Endodermal cell (in vitro differentiated cells): ENCODE results near the gene AATF. TPM values are rescaled to one million over a fixed set of nuclear protein-coding genes. Genes with fewer than 3 reads are reported as not detected.

Source experiments
- DNase-seq: peaks from one replicate; pipeline ENCODE4 v3.0.0-alpha.2; 2017
- H3K27ac ChIP-seq: 2 replicates; pipeline ENCODE4 v1.5.1; 2013; ENCODE audit warnings: mild to moderate bottlenecking, low read depth, low read length, moderate library complexity
- H3K27me3 ChIP-seq: 2 replicates; pipeline ENCODE4 v1.6.1; 2013; ENCODE audit warnings: mild to moderate bottlenecking, low read length, moderate library complexity; ENCODE audit not compliant: insufficient read depth, control insufficient read depth, poor library complexity, severe bottlenecking
- H3K36me3 ChIP-seq: 2 replicates; pipeline ENCODE4 v1.7.0; 2013; ENCODE audit warnings: mild to moderate bottlenecking, low read length, moderate library complexity; ENCODE audit not compliant: control insufficient read depth, insufficient read depth
- H3K4me1 ChIP-seq: one replicate; pipeline ENCODE4 v1.7.0; 2013; ENCODE audit warnings: low read length; ENCODE audit not compliant: control insufficient read depth, insufficient read depth
- H3K4me3 ChIP-seq: 2 replicates; pipeline ENCODE4 v1.5.1; 2013; ENCODE audit warnings: mild to moderate bottlenecking, low read length, moderate library complexity
- H3K9ac ChIP-seq: 2 replicates; pipeline ENCODE4 v1.6.1; 2013; ENCODE audit warnings: mild to moderate bottlenecking, low read length, moderate library complexity; ENCODE audit not compliant: poor library complexity, severe bottlenecking; ENCODE audit errors: extremely low read depth
- H3K9me3 ChIP-seq: 2 replicates; pipeline ENCODE4 v1.6.1; 2013; ENCODE audit warnings: mild to moderate bottlenecking, low read length, moderate library complexity; ENCODE audit not compliant: control insufficient read depth
- H3K27ac Mint-ChIP-seq: 2 replicates; pipeline ENCODE4 v1.8.0; 2020; ENCODE audit warnings: mixed read lengths
- H3K27me3 Mint-ChIP-seq: 2 replicates; pipeline ENCODE4 v1.8.0; 2021; ENCODE audit warnings: mild to moderate bottlenecking, mixed read lengths; ENCODE audit not compliant: insufficient read depth
- H3K36me3 Mint-ChIP-seq: 2 replicates; pipeline ENCODE4 v1.8.0; 2020; ENCODE audit warnings: low read depth, mixed read lengths
- H3K4me1 Mint-ChIP-seq: 2 replicates; pipeline ENCODE4 v1.8.0; 2020; ENCODE audit warnings: mixed read lengths
- H3K4me3 Mint-ChIP-seq: 2 replicates; pipeline ENCODE4 v1.8.0; 2020; ENCODE audit warnings: mild to moderate bottlenecking, moderate library complexity, mixed read lengths
- H3K9me3 Mint-ChIP-seq: 2 replicates; pipeline ENCODE4 v1.8.0; 2020; ENCODE audit warnings: mild to moderate bottlenecking, mixed read lengths
- WGBS, 2 experiments: methylation state at CpG; one replicate each; pipeline versions ENCODE4 v1.1.5 to v1.1.7; 2013; ENCODE audit warnings: missing lambda C conversion rate in 2 of 2, mixed read lengths in 1 of 2; ENCODE audit not compliant: insufficient coverage in 1 of 2, insufficient read length in 1 of 2; 5-methylcytosine and 5-hydroxymethylcytosine counted together
- total RNA-seq, 2 donors: library from RNA; stranded (reverse); fragmentation: NEBNext Ultra II Directional in 1 of 2; extraction: Animal tissue kit (Norgen Biotek cat#: 25700) in 1 of 2; gene quantifications; 2 replicates in 1 of 2; 3 replicates in 1 of 2; pipeline ENCODE4 v1.2.1, GENCODE V29; 2021
- TF ChIP-seq, protein P1 (sequence below): fragments of 200-600 bp; sonication (generic); conservative IDR thresholded peaks from 2 replicates; pipeline ENCODE4 v1.5.0; 2021; ENCODE audit warnings: antibody characterized with exemption, mild to moderate bottlenecking

AATF gene
- total RNA-seq, 2 donors from 2014 or later, result 90.7 TPM

DNA sequence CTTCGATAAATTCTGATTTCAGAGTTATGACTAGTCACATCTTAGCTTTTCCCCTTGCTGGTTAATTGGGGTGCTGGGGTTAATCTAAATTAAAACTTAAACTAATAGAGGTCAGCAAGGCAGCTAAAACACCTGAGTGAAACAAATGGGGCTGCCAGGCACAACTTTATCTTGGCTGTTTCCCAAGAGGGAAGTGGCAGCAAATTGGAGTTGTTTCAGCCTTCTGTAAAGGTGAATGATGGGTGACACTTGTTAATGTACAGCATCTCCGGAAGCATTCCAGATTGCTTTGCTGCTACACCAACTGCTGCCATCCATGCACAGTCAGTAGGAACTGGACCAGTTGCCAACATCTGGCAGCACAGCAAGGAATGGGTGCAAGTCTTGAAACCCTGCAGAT, 43.9 kb downstream of the AATF start:
- no peak overlapping the region for H3K4me3 Mint-ChIP-seq
- 92 to 100% methylated on average over 1 to 2 of the region's 2 CpGs for WGBS, 2 experiments
- TF ChIP-seq, protein P1, sequence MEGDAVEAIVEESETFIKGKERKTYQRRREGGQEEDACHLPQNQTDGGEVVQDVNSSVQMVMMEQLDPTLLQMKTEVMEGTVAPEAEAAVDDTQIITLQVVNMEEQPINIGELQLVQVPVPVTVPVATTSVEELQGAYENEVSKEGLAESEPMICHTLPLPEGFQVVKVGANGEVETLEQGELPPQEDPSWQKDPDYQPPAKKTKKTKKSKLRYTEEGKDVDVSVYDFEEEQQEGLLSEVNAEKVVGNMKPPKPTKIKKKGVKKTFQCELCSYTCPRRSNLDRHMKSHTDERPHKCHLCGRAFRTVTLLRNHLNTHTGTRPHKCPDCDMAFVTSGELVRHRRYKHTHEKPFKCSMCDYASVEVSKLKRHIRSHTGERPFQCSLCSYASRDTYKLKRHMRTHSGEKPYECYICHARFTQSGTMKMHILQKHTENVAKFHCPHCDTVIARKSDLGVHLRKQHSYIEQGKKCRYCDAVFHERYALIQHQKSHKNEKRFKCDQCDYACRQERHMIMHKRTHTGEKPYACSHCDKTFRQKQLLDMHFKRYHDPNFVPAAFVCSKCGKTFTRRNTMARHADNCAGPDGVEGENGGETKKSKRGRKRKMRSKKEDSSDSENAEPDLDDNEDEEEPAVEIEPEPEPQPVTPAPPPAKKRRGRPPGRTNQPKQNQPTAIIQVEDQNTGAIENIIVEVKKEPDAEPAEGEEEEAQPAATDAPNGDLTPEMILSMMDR, result no peak

DNA sequence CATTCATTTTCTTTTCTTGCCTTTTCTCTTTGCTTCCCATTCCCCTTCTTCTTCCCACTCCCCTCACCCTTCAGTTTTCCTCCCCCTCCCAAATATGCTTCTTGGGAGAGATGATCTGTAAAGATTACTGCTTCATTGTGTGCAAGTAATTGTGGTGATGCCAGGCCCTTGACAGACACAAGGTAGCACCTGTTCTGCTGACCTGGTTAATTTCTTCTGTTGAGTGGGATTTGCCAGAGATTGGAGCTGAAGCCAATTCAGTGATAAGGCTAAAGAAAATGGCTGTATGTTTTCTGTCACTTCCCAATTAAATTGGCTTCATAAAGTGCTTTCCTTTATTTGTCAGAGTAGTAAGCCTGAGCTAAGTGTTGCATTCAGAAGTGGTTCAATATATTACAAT, 44.5 kb downstream of the AATF start:
- peaks cover 72% of the 10 kb centered on the region for H3K36me3 Mint-ChIP-seq
- DNase-seq, result no peak
- H3K9me3 Mint-ChIP-seq, result peaks cover 13% of the 10 kb centered on the region
- no peaks in the 10 kb centered on the region for H3K27me3 Mint-ChIP-seq
- TF ChIP-seq, protein P1, result no peak
- H3K9ac ChIP-seq, result no peak overlapping the region
- no peak overlapping the region for H3K4me3 ChIP-seq
- no peaks in the 10 kb centered on the region for H3K27me3 ChIP-seq
- H3K27ac Mint-ChIP-seq, result no peak overlapping the region
- H3K4me3 Mint-ChIP-seq, result no peak overlapping the region
- H3K4me1 Mint-ChIP-seq, result no peaks in the 10 kb centered on the region
- H3K27ac ChIP-seq, result no peak overlapping the region
- peaks cover 97% of the 10 kb centered on the region for H3K36me3 ChIP-seq
- peaks cover 25% of the 10 kb centered on the region for H3K9me3 ChIP-seq
- H3K4me1 ChIP-seq, result no peaks in the 10 kb centered on the region

More for the DNA sequence above, 43.9 kb downstream of the AATF start:
- Mint-ChIP-seq H3K36me3 (peaks cover 68% of the 10 kb centered on the region), H3K27ac (no peak overlapping the region), H3K27me3 (no peaks in the 10 kb centered on the region), H3K9me3 (peaks cover 10% of the 10 kb centered on the region), H3K4me1 (no peaks in the 10 kb centered on the region)
- Histone ChIP-seq H3K27ac (no peak overlapping the region), H3K4me3 (no peak overlapping the region), H3K9me3 (peaks cover 19% of the 10 kb centered on the region), H3K36me3 (peaks cover 96% of the 10 kb centered on the region), H3K4me1 (no peaks in the 10 kb centered on the region), H3K9ac (no peak overlapping the region), H3K27me3 (no peaks in the 10 kb centered on the region)
- DNase-seq, result no peak

DNA sequence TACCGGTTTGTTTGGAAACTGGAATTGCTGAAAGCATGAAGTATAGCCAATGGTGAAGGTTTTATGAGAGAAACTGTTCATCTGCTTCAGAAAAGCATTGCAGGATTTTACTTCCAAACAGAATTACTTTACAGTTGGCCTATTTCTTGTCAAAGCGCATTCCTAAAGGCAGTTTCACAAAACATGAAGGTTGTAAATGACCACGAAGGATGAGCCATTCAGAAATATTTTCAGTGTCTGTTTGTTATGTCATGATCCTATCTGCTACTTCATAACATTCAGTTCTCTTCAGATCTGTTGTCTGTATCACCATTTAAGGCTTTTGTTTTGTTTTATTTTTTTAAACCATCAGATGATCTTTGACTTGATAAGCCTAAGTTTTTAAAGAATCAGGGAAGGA, 45.7 kb downstream of the AATF start:
- WGBS, 2 experiments, result 97 to 100% methylated on average over 2 to 3 of the region's 3 CpGs
- Mint-ChIP-seq H3K4me1 (no peaks in the 10 kb centered on the region), H3K4me3 (no peak overlapping the region), H3K27me3 (no peaks in the 10 kb centered on the region), H3K9me3 (peaks cover 13% of the 10 kb centered on the region), H3K27ac (no peak overlapping the region), H3K36me3 (peaks cover 69% of the 10 kb centered on the region)
- Histone ChIP-seq H3K9me3 (peaks cover 36% of the 10 kb centered on the region), H3K4me1 (no peaks in the 10 kb centered on the region), H3K9ac (no peak overlapping the region), H3K4me3 (no peak overlapping the region), H3K36me3 (peaks cover 96% of the 10 kb centered on the region), H3K27me3 (no peaks in the 10 kb centered on the region), H3K27ac (no peak overlapping the region)
- TF ChIP-seq, protein P1, result no peak
- no peak for DNase-seq
